ENCODE results near the gene TSTD2.

The TSTD2 gene

DNA sequence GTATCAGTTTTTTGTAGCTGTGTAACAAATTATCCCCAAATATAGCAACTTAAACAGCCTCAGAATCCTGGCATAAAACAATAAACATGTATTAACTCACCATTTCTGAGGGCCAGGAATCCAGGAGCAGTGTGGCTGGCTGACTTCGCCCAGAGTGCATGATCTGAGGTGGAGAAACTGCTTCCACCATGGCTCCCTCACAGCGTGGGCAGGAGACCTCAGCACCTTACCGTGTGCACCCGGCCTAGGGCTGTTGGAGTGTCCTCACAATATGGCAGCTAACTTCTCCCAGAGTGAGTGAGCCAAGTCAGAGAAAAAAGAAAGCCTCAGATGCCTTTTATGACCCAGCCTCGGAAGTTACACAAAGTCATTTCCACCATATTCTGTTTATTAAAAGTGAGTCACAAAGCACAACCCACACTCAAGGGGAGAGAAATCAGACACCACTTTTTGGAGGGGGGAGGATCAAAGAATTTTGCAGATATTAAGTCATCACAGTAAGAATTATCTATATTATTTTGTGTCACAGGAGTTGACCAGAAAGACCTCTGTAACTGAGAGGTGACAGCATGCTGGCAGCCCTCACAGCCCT lies 59.6 kb downstream of the TSTD2 start:
- no peaks in the 10 kb centered on the region for H3K9me3 ChIP-seq (ENCODE audit: control insufficient read depth, insufficient read depth, low read length)
- no peaks in the 10 kb centered on the region for H3K9me2 ChIP-seq (replicated peaks; ENCODE audit: control insufficient read depth, low read length)
- no peak overlapping the region for H3K4me2 ChIP-seq (ENCODE audit: low read length)
- H3K36me3 ChIP-seq (ENCODE audit: control insufficient read depth, low read length) = no peaks in the 10 kb centered on the region
- no peaks in the 10 kb centered on the region for H3K79me2 ChIP-seq (ENCODE audit: control insufficient read depth, low read length)
- TF ChIP-seq, protein P1, sequence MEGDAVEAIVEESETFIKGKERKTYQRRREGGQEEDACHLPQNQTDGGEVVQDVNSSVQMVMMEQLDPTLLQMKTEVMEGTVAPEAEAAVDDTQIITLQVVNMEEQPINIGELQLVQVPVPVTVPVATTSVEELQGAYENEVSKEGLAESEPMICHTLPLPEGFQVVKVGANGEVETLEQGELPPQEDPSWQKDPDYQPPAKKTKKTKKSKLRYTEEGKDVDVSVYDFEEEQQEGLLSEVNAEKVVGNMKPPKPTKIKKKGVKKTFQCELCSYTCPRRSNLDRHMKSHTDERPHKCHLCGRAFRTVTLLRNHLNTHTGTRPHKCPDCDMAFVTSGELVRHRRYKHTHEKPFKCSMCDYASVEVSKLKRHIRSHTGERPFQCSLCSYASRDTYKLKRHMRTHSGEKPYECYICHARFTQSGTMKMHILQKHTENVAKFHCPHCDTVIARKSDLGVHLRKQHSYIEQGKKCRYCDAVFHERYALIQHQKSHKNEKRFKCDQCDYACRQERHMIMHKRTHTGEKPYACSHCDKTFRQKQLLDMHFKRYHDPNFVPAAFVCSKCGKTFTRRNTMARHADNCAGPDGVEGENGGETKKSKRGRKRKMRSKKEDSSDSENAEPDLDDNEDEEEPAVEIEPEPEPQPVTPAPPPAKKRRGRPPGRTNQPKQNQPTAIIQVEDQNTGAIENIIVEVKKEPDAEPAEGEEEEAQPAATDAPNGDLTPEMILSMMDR (IDR thresholded peaks at IDR 0.05; ENCODE audit: low read depth, low read length, poor library complexity, severe bottlenecking) = no peak
- no peak for TF ChIP-seq EZH2phosphoT487 (IDR thresholded peaks at IDR 0.05; ENCODE audit: borderline replicate concordance, low read length)
- no peak overlapping the region for H3K27ac ChIP-seq (ENCODE audit: low read depth, low read length)
- H3K27me3 ChIP-seq (ENCODE audit: control insufficient read depth, low read length) = no peaks in the 10 kb centered on the region; the same call in 1 of the 2 replicates
- no peaks in the 10 kb centered on the region for H4K20me1 ChIP-seq (ENCODE audit: control insufficient read depth, insufficient read depth, low read depth, low read length)
- no peaks in the 10 kb centered on the region for H3K4me1 ChIP-seq (ENCODE audit: control insufficient read depth, low read length)
- H3F3A ChIP-seq (ENCODE audit: control insufficient read depth, insufficient read depth) = no peaks in the 10 kb centered on the region
- no peak overlapping the region for H3K4me3 ChIP-seq (ENCODE audit: low read length)

DNA sequence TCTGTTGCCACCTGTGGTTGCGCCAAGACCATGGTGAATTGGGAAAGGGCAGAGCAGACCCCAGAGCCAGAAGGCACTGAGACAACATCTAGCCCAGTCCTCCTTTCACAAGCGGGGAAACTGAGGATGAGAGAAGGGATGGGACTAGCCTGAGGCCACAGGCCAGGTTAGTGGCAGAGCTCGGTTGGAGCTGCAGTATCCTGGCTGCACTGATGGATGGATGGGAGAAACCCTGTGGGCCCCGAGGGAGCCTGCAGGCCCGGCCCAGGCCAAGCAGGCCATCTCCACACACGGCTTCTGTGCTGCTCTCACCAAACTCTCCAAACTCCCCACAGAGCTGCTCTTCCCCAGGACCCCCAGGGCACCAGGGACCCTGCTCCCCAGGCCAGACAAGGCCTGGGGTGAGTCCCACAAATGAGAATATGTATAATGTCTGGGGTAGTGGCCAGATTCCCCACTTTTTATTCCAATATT lies 60.2 kb downstream of the TSTD2 start:
- Histone ChIP-seq H3K36me3 (ENCODE audit: control insufficient read depth, low read length) (no peaks in the 10 kb centered on the region), H3K9me2 (replicated peaks; ENCODE audit: control insufficient read depth, low read length) (no peaks in the 10 kb centered on the region)

DNA sequence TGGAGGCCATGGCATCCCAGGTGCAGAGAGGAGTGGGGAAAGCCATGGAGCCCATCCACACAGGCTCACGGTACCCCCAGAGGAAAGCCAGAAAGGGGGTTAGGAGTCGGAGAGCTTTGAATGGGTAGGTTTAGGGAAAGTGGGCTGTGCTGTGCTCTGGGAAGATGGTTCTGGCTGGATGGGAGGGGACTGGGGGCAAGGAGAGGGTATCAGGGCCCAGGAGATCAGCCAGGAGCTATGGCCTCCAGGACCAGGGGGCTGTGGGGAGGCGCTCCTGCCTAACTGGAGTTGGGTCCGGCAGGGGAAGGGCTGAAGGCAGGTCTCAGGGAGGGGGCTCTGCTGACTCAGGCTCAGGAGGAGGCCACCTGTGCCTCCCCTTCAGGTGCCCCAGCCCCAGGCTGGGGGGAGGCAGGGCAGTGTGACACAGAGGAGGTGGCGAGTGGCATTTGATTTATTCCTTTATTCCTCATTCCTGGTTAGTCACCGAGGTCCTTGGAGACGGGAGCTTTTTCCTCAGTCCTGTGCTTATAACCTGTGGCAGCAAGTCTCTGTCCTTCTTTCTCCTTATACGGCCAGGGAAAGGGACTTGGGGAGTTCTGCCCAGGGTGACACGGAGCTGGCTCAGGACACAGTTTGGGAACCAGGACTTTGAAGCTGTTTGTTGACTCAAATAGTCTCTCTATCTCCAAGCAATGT lies 60.8 kb downstream of the TSTD2 start:
- no peak overlapping the region for H3K27ac ChIP-seq (ENCODE audit: low read depth, low read length)
- no peak overlapping the region for H3K4me2 ChIP-seq (ENCODE audit: low read length)
- no peaks in the 10 kb centered on the region for H3K9me3 ChIP-seq (ENCODE audit: control insufficient read depth, insufficient read depth, low read length)
- H3K36me3 ChIP-seq (ENCODE audit: control insufficient read depth, low read length) = no peaks in the 10 kb centered on the region
- no peaks in the 10 kb centered on the region for H3K79me2 ChIP-seq (ENCODE audit: control insufficient read depth, low read length)
- no peaks in the 10 kb centered on the region for H3K9me2 ChIP-seq (replicated peaks; ENCODE audit: control insufficient read depth, low read length)
- H4K20me1 ChIP-seq (ENCODE audit: control insufficient read depth, insufficient read depth, low read depth, low read length) = no peaks in the 10 kb centered on the region
- no peaks in the 10 kb centered on the region for H3F3A ChIP-seq (ENCODE audit: control insufficient read depth, insufficient read depth)
- H3K4me3 ChIP-seq (ENCODE audit: low read length) = no peak overlapping the region
- no peaks in the 10 kb centered on the region; the same call in 1 of the 2 replicates for H3K27me3 ChIP-seq (ENCODE audit: control insufficient read depth, low read length)
- TF ChIP-seq, protein P1 (IDR thresholded peaks at IDR 0.05; ENCODE audit: low read depth, low read length, poor library complexity, severe bottlenecking) = no peak
- no peak for TF ChIP-seq EZH2phosphoT487 (IDR thresholded peaks at IDR 0.05; ENCODE audit: borderline replicate concordance, low read length)
- no peaks in the 10 kb centered on the region for H3K4me1 ChIP-seq (ENCODE audit: control insufficient read depth, low read length)

More for the DNA sequence above, 60.2 kb downstream of the TSTD2 start:
- Histone ChIP-seq H3K4me2 (ENCODE audit: low read length) (no peak overlapping the region), H3K79me2 (ENCODE audit: control insufficient read depth, low read length) (no peaks in the 10 kb centered on the region), H3K9me3 (ENCODE audit: control insufficient read depth, insufficient read depth, low read length) (no peaks in the 10 kb centered on the region), H3F3A (ENCODE audit: control insufficient read depth, insufficient read depth) (no peaks in the 10 kb centered on the region), H3K4me1 (ENCODE audit: control insufficient read depth, low read length) (no peaks in the 10 kb centered on the region), H4K20me1 (ENCODE audit: control insufficient read depth, insufficient read depth, low read depth, low read length) (no peaks in the 10 kb centered on the region), H3K27me3 (ENCODE audit: control insufficient read depth, low read length) (no peaks in the 10 kb centered on the region; the same call in 1 of the 2 replicates), H3K27ac (ENCODE audit: low read depth, low read length) (no peak overlapping the region), H3K4me3 (ENCODE audit: low read length) (no peak overlapping the region)
- TF ChIP-seq, protein P1 (IDR thresholded peaks at IDR 0.05; ENCODE audit: low read depth, low read length, poor library complexity, severe bottlenecking) = no peak
- TF ChIP-seq EZH2phosphoT487 (IDR thresholded peaks at IDR 0.05; ENCODE audit: borderline replicate concordance, low read length) = no peak
